A549 treated with AZD9567 at 1 μM for 4 hours (cell line): ENCODE measurements around the gene PIAS4. TPM values are rescaled to one million over a fixed set of nuclear protein-coding genes. Genes with fewer than 3 reads are reported as not detected.

ENCODE experiments used
- total RNA-seq: library from RNA; stranded (reverse); fragments of 200-300 nt; extraction: Qiagen RNA extraction; gene quantifications from 5 replicates; pipeline ENCODE4 v1.2.3, GENCODE V29; 2022; ENCODE audit not compliant: insufficient read depth

The PIAS4 gene
- total RNA-seq = 13.2 to 18.7 TPM (median 17.7 TPM) in 5 replicates

GRCh38 chr19:4007021-4007835 lies at the start of gene PIAS4:
Gene PIAS4 (plus strand): TSS chr19:4007736. CDS start chr19:4007761, 25 bp downstream.

GRCh38 chr19:3970808-3971598 lies 36.5 kb upstream of the PIAS4 start, which contains the start of gene DAPK3:
Gene DAPK3 (minus strand): TSS chr19:3971099. CDS start chr19:3969735, 1,364 bp downstream.

GRCh38 chr19:3984908-3985642 lies 22.5 kb upstream of the PIAS4 start, which contains the start of gene EEF2:
Gene EEF2 (minus strand): TSS chr19:3985463. CDS start chr19:3985380, 83 bp downstream.

GRCh38 chr19:4066682-4067395 lies 59.3 kb downstream of the PIAS4 start, which contains the start of gene ZBTB7A:
Gene ZBTB7A (minus strand): TSS chr19:4066899. CDS start chr19:4055232, 11,667 bp downstream.

Other genes starting within 250 kb of the PIAS4 start
- 9.7 to 12.4 TPM (median 11.8 TPM) in 5 replicates for gene APBA3, start 246.0 kb upstream of the PIAS4 start, total RNA-seq
- 53.4 to 74.7 TPM (median 65.3 TPM) in 5 replicates for gene MRPL54, start 245.1 kb upstream of the PIAS4 start, total RNA-seq
- gene RAX2, start 235.5 kb upstream of the PIAS4 start, total RNA-seq = not detected in 5 replicates
- 0.77 to 1.0 TPM (median 0.90 TPM) in 4 of 5 replicates, not detected in the other for gene MATK, start 221.4 kb upstream of the PIAS4 start, total RNA-seq
- 0.22 to 0.31 TPM in 2 of 5 replicates, not detected in the others for gene ZFR2, start 138.7 kb upstream of the PIAS4 start, total RNA-seq
- gene ATCAY, start 127.1 kb upstream of the PIAS4 start, total RNA-seq = 0.04 to 0.21 TPM (median 0.06 TPM) in 4 of 5 replicates, not detected in the other
- gene NMRK2, start 74.7 kb upstream of the PIAS4 start, total RNA-seq = not detected in 5 replicates
- 38.0 to 46.8 TPM (median 44.7 TPM) in 5 replicates for gene DAPK3, start 36.6 kb upstream of the PIAS4 start, total RNA-seq
- 870 to 1,169 TPM (median 1,085 TPM) in 5 replicates for gene EEF2, start 22.3 kb upstream of the PIAS4 start, total RNA-seq
- gene ZBTB7A, start 59.2 kb downstream of the PIAS4 start, total RNA-seq = 11.9 to 21.6 TPM (median 19.9 TPM) in 5 replicates
- gene MAP2K2, start 116.4 kb downstream of the PIAS4 start, total RNA-seq = 127 to 171 TPM (median 152 TPM) in 5 replicates
- 0.06 to 0.07 TPM in 2 of 5 replicates, not detected in the others for gene CREB3L3, start 145.9 kb downstream of the PIAS4 start, total RNA-seq
- 18.1 to 36.6 TPM (median 34.4 TPM) in 5 replicates for gene SIRT6, start 174.8 kb downstream of the PIAS4 start, total RNA-seq
- gene ANKRD24, start 175.0 kb downstream of the PIAS4 start, total RNA-seq = 0.22 to 0.41 TPM (median 0.29 TPM) in 4 of 5 replicates, not detected in the other
- 3.1 to 6.1 TPM (median 3.1 TPM) in 5 replicates for gene EBI3, start 221.8 kb downstream of the PIAS4 start, total RNA-seq
- gene YJU2, start 239.3 kb downstream of the PIAS4 start, total RNA-seq = 17.1 to 22.7 TPM (median 19.0 TPM) in 5 replicates